GM19468 (cell line): ENCODE measurements around the gene PSMB7.

Experiments
- ATAC-seq: cut with Tn5 transposase; IDR thresholded peaks from one replicate; pipeline ENCODE4 v1.9.1; 2021; ENCODE audit warnings: mild to moderate bottlenecking, moderate library complexity, moderate number of reproducible peaks; ENCODE audit not compliant: unreplicated experiment; ENCODE audit errors: extremely low read depth

Gene PSMB7

GRCh38 chr9:124415102-124415851, at the start of gene PSMB7:
Gene PSMB7, minus strand, starts transcription at chr9:124415442. Its CDS starts 17 bp downstream, at chr9:124415425.
- peak; percentile 83 for ATAC-seq

- no peak for ATAC-seq
These were observed 47.5 kb upstream of the PSMB7 start for GRCh38 chr9:124462739-124463138.

- ATAC-seq: no peak
These were observed 43.2 kb upstream of the PSMB7 start for GRCh38 chr9:124458441-124458840.

GRCh38 chr9:124457887-124458431, 42.7 kb upstream of the PSMB7 start:
- ATAC-seq: no peak

- no peak for ATAC-seq
These were observed 42.0 kb upstream of the PSMB7 start for GRCh38 chr9:124457079-124457886.

GRCh38 chr9:124456341-124457078, 41.3 kb upstream of the PSMB7 start:
- ATAC-seq: no peak

- ATAC-seq: no peak
These were observed 40.6 kb upstream of the PSMB7 start for GRCh38 chr9:124455820-124456219.

GRCh38 chr9:124454791-124455443, 39.7 kb upstream of the PSMB7 start:
- no peak for ATAC-seq

GRCh38 chr9:124454296-124454695, 39.1 kb upstream of the PSMB7 start:
- no peak for ATAC-seq

GRCh38 chr9:124453586-124454191, 38.4 kb upstream of the PSMB7 start:
- no peak for ATAC-seq

GRCh38 chr9:124452841-124453585, 37.8 kb upstream of the PSMB7 start:
- no peak for ATAC-seq

GRCh38 chr9:124452326-124452725, 37.1 kb upstream of the PSMB7 start:
- no peak for ATAC-seq

- ATAC-seq: no peak
These were observed 35.9 kb upstream of the PSMB7 start for GRCh38 chr9:124450931-124451661.

- no peak for ATAC-seq
These were observed 35.1 kb upstream of the PSMB7 start, which contains the start of gene ADGRD2 for GRCh38 chr9:124450241-124450924. Gene ADGRD2, plus strand, starts transcription at chr9:124450451. Its CDS starts 1,216 bp downstream, at chr9:124451667.

GRCh38 chr9:124449381-124450151, 34.3 kb upstream of the PSMB7 start:
- ATAC-seq: no peak

- no peak for ATAC-seq
These were observed 32.8 kb upstream of the PSMB7 start for GRCh38 chr9:124448019-124448418.

GRCh38 chr9:124447297-124447661, 32.0 kb upstream of the PSMB7 start:
- no peak for ATAC-seq
